B cell (primary cell): ENCODE measurements around the gene TTYH3. TPM values are rescaled to one million over a fixed set of nuclear protein-coding genes. Genes with fewer than 3 reads are reported as not detected.

Source experiments
- ATAC-seq: fragments of 200-7000 bp; cut with Tn5 transposase; one replicate; pipeline ENCODE4 v1.10.0; 2021; ENCODE audit warnings: low read depth, mild to moderate bottlenecking, moderate number of reproducible peaks, moderate library complexity
- CTCF ChIA-PET: fragments of 350-600 bp; sonication (Branson Sonifier 250); formaldehyde crosslinking; loops from one replicate; lab custom pipeline; 2021; ENCODE audit warnings: antibody characterized with exemption, inconsistent platforms; lab: Charles Lee
- POLR2A ChIA-PET: fragments of 350-600 bp; sonication (Branson Sonifier 250); formaldehyde crosslinking; loops from one replicate; lab custom pipeline; 2021; ENCODE audit warnings: antibody characterized with exemption; lab: Charles Lee
- DNase-seq: peaks from one replicate; pipeline ENCODE4 v3.0.0; 2013
- H2AFZ ChIP-seq: 2 replicates; pipeline ENCODE4 v1.6.1; 2012; ENCODE audit warnings: mild to moderate bottlenecking, low read depth, low read length; ENCODE audit not compliant: insufficient read depth, poor library complexity, severe bottlenecking
- H3K27ac ChIP-seq, 2 donors: 1 replicate in 1 of 2; 2 replicates in 1 of 2; pipeline ENCODE4 v1.5.1; 2012 to 2013; ENCODE audit warnings: low read length in 2 of 2, mild to moderate bottlenecking in 2 of 2, moderate library complexity in 1 of 2
- H3K27me3 ChIP-seq, 4 experiments: fragments of 200-600 bp in 1 of 4; sonication (generic) in 1 of 4; replicated peaks in 1 of 4; 1 replicate in 2 of 4; 2 replicates in 2 of 4; pipeline versions ENCODE4 v1.6.1 to v1.7.0; 2013 to 2016; ENCODE audit warnings: low read length in 3 of 4, mild to moderate bottlenecking in 2 of 4, mixed read lengths in 1 of 4, moderate library complexity in 1 of 4; ENCODE audit not compliant: insufficient read depth in 4 of 4, control insufficient read depth in 3 of 4; ENCODE audit errors: control extremely low read depth in 1 of 4
- H3K36me3 ChIP-seq, 2 experiments: replicated peaks in 1 of 2; 1 replicate in 1 of 2; 2 replicates in 1 of 2; pipeline versions ENCODE4 v1.6.1 to v1.7.1; 2013; ENCODE audit warnings: low read length in 1 of 2; ENCODE audit not compliant: insufficient read depth in 2 of 2, control insufficient read depth in 1 of 2; ENCODE audit errors: control extremely low read depth in 1 of 2, extremely low read depth in 1 of 2
- H3K4me1 ChIP-seq, 2 donors: fragments of 200-600 bp in 1 of 2; sonication (generic) in 1 of 2; 1 replicate in 1 of 2; 2 replicates in 1 of 2; pipeline versions ENCODE4 v1.5.1 to v1.6.1; 2013 to 2017; ENCODE audit warnings: low read length in 2 of 2; ENCODE audit not compliant: control insufficient read depth in 2 of 2, insufficient read depth in 2 of 2
- H3K4me2 ChIP-seq: replicated peaks from 2 replicates; pipeline ENCODE3; 2012; ENCODE audit warnings: mild to moderate bottlenecking, low read depth, low read length; ENCODE audit not compliant: poor library complexity, severe bottlenecking
- H3K4me3 ChIP-seq, 5 experiments: fragments of 200-600 bp in 1 of 5; sonication (generic) in 1 of 5; 1 replicate in 3 of 5; 2 replicates in 2 of 5; pipeline versions ENCODE4 v1.5.1 to v1.7.0; 2011 to 2016; ENCODE audit warnings: low read length in 4 of 5, mild to moderate bottlenecking in 4 of 5, low read depth in 2 of 5, control low read depth in 1 of 5, moderate library complexity in 1 of 5; ENCODE audit not compliant: insufficient read depth in 1 of 5; ENCODE audit errors: control extremely low read depth in 1 of 5, extremely low read depth in 1 of 5
- H3K79me2 ChIP-seq: fragments of 200-600 bp; sonication (generic); one replicate; pipeline ENCODE4 v1.6.0; 2016; ENCODE audit warnings: low read length; ENCODE audit not compliant: control insufficient read depth, insufficient read depth
- H3K9ac ChIP-seq: fragments of 200-600 bp; sonication (generic); 2 replicates; pipeline ENCODE4 v1.6.1; 2017; ENCODE audit warnings: mild to moderate bottlenecking, low read length, moderate library complexity
- H3K9me3 ChIP-seq, 3 donors: one replicate each; pipeline versions ENCODE4 v1.6.1 to v1.7.1; 2013; ENCODE audit warnings: low read length in 2 of 3; ENCODE audit not compliant: control insufficient read depth in 2 of 3, insufficient read depth in 1 of 3; ENCODE audit errors: control extremely low read depth in 1 of 3
- H4K20me1 ChIP-seq: 2 replicates; pipeline ENCODE4 v1.6.0; 2012; ENCODE audit warnings: mild to moderate bottlenecking, low read length; ENCODE audit not compliant: insufficient read depth, control insufficient read depth, poor library complexity, severe bottlenecking
- H3K27ac Mint-ChIP-seq: one replicate; pipeline ENCODE4 v1.8.0; 2021; ENCODE audit warnings: mixed read lengths
- H3K27me3 Mint-ChIP-seq: one replicate; pipeline ENCODE4 v1.8.0; 2021; ENCODE audit warnings: mixed read lengths
- H3K4me1 Mint-ChIP-seq: one replicate; pipeline ENCODE4 v1.8.0; 2021; ENCODE audit warnings: mixed read lengths
- H3K4me3 Mint-ChIP-seq: one replicate; pipeline ENCODE4 v1.8.0; 2021; ENCODE audit warnings: mixed read lengths
- H3K9me3 Mint-ChIP-seq: one replicate; pipeline ENCODE4 v1.8.0; 2022; ENCODE audit warnings: mixed read lengths; ENCODE audit not compliant: insufficient read depth
- EZH2 ChIP-seq: IDR thresholded peaks from 2 replicates; pipeline ENCODE4 v1.6.1; 2012; ENCODE audit warnings: borderline replicate concordance, low read depth, mild to moderate bottlenecking, moderate library complexity, low read length; ENCODE audit not compliant: insufficient read depth, poor library complexity, severe bottlenecking
- WGBS: methylation state at CpG from one replicate; pipeline ENCODE4 v1.1.5; 2013; ENCODE audit warnings: missing lambda C conversion rate; ENCODE audit not compliant: insufficient coverage; 5-methylcytosine and 5-hydroxymethylcytosine counted together
- intact Hi-C: fragments of 100-400 bp; cut with micrococcal nuclease; formaldehyde crosslinking; loops from one replicate; pipeline ENCODE4 v1.10.0; 2022
- polyA plus RNA-seq: library from polyadenylated mRNA; depleted of rRNA; stranded (reverse); fragments of >200 nt; gene quantifications from 2 replicates; pipeline ENCODE4 v1.2.3, GENCODE V29; 2012
- total RNA-seq, 2 donors: library from RNA; stranded (reverse); fragments of 120-200 nt in 1 of 2; gene quantifications; 1 replicate in 1 of 2; 2 replicates in 1 of 2; pipeline versions ENCODE4 v1.2.3 to v1.2.4, GENCODE V29; 2013 to 2022
- TF ChIP-seq, protein P1 (sequence below): fragments of 200-600 bp; IDR thresholded peaks from one replicate; pipeline ENCODE4 v1.8.0; 2022; ENCODE audit warnings: antibody characterized with exemption, mild to moderate bottlenecking

The TTYH3 gene
- total and polyA plus RNA-seq, 2 donors (not counting 1 experiment from before 2014, with no cell fraction given), result 8.4 to 48.6 TPM

DNA sequence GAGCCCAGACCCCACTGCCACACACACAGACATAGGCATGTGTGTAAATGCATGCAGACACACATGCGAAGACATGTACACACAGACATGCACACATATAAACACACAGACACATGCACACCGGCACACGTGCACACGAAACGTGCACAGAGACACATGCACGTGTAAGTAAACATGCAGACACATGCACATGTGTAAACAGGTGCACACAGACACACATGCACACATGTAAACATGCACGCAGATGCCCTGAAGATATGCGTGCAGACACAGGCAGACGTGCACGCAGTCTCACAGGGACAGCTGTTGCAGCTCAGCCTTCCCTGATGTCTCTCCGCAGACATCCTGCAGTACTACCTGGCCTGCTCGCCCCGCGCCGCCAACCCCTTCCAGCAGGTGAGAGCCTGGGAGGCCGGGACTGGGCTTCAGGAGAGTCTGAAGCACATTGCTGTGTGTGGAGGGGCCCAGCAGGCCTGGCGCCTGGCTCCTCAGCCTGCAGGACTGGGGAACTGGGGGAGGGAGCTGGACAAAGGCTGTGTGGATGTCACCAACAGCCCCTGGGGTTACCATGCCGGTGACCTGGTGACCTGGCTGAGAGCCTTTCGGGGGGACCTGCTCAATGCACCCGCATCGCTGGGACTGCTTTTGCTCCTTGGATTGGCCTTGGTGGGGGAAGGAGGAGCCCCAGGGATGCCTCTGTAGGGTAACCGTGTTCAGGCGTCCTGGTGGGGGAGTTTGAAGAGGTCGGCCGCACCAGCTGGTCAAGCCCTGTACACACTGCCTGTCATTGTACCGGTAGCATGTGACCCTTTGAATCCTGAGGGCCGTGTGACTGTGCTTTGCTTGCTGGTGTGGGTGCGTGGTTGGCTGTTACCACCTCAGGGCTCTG is 20.3 kb downstream of the TTYH3 start:
- TF ChIP-seq, protein P1, sequence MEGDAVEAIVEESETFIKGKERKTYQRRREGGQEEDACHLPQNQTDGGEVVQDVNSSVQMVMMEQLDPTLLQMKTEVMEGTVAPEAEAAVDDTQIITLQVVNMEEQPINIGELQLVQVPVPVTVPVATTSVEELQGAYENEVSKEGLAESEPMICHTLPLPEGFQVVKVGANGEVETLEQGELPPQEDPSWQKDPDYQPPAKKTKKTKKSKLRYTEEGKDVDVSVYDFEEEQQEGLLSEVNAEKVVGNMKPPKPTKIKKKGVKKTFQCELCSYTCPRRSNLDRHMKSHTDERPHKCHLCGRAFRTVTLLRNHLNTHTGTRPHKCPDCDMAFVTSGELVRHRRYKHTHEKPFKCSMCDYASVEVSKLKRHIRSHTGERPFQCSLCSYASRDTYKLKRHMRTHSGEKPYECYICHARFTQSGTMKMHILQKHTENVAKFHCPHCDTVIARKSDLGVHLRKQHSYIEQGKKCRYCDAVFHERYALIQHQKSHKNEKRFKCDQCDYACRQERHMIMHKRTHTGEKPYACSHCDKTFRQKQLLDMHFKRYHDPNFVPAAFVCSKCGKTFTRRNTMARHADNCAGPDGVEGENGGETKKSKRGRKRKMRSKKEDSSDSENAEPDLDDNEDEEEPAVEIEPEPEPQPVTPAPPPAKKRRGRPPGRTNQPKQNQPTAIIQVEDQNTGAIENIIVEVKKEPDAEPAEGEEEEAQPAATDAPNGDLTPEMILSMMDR, result no peak
- TF ChIP-seq EZH2, result no peak
- H3K36me3 ChIP-seq, result peaks cover 0 to 23% of the 10 kb centered on the region in 2 experiments
- H3K27me3 ChIP-seq, result no peaks in the 10 kb centered on the region
- ATAC-seq, result no peak
- CTCF ChIA-PET, result interaction anchor here (0.5 to 1.6 kb wide), 2 partner anchors 43 to 85 kb away, joined by 3 read pairs; no protein-coding TSS in a partner anchor
- no peaks in the 10 kb centered on the region for H3K4me1 Mint-ChIP-seq
- no peak overlapping the region for H2AFZ ChIP-seq
- no peak overlapping the region for H3K4me3 ChIP-seq
- intact Hi-C loops, result no loop called here
- no peaks in the 10 kb centered on the region for H4K20me1 ChIP-seq
- no peak overlapping the region for H3K27ac Mint-ChIP-seq
- H3K4me2 ChIP-seq, result no peak overlapping the region
- no peaks in the 10 kb centered on the region for H3K4me1 ChIP-seq
- H3K9me3 ChIP-seq, result no peaks in the 10 kb centered on the region
- H3K79me2 ChIP-seq, result peaks cover 4% of the 10 kb centered on the region
- H3K27me3 Mint-ChIP-seq, result no peaks in the 10 kb centered on the region
- H3K4me3 Mint-ChIP-seq, result no peak overlapping the region
- DNase-seq, result no peak
- no peak overlapping the region for H3K9ac ChIP-seq
- no peak overlapping the region for H3K27ac ChIP-seq
- 91% methylated on average over 28 of the region's 28 CpGs for WGBS
- POLR2A ChIA-PET, result no interaction called here
- H3K9me3 Mint-ChIP-seq, result no peaks in the 10 kb centered on the region

DNA sequence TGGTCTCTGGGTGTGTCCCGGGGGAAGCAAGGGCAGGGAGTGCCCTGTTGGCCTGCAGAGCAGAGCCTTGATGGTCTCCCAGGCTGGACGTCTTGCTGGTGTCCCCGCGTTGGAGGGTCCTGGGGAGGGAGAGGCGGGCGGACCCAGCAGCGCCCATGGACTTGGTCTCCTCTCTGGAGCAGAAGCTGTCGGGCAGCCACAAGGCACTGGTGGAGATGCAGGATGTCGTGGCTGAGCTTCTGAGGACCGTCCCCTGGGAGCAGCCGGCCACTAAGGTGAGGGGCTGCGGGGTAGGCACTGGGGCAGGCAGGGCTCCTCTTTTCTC is 20.9 kb downstream of the TTYH3 start:
- Histone ChIP-seq H3K27me3 (no peaks in the 10 kb centered on the region), H3K36me3 (peaks cover 0 to 19% of the 10 kb centered on the region in 2 experiments), H3K4me1 (no peaks in the 10 kb centered on the region), H3K4me3 (no peak overlapping the region), H3K4me2 (no peak overlapping the region), H3K9me3 (no peaks in the 10 kb centered on the region), H3K27ac (no peak overlapping the region), H3K9ac (no peak overlapping the region), H4K20me1 (no peaks in the 10 kb centered on the region), H2AFZ (no peak overlapping the region), H3K79me2 (peaks cover 4% of the 10 kb centered on the region)
- WGBS, result 89% methylated on average over 10 of the region's 12 CpGs
- Mint-ChIP-seq H3K9me3 (no peaks in the 10 kb centered on the region), H3K27me3 (no peaks in the 10 kb centered on the region), H3K4me1 (no peaks in the 10 kb centered on the region), H3K27ac (no peak overlapping the region), H3K4me3 (no peak overlapping the region)
- TF ChIP-seq, protein P1, result no peak
- TF ChIP-seq EZH2, result no peak
- intact Hi-C loops, result no loop called here
- ChIA-PET POLR2A (no interaction called here), CTCF (interaction anchor here (2.1 kb wide), 1 partner anchor 58 kb away, joined by 6 read pairs; no protein-coding TSS in a partner anchor)
- DNase-seq, result no peak
- ATAC-seq, result no peak
